Kidney glomerular epithelial cell (primary cell): ENCODE measurements around the gene EPHA6.
"Not testable (repeated sequence)": the region's sequence is repeated elsewhere in the genome, so short reads cannot be mapped to it uniquely, and the experiment has no call there.

Experiments used
- DNase-seq: peaks from one replicate; lab custom pipeline; 2025; lab: John Stamatoyannopoulos, UW

EPHA6 gene

DNA sequence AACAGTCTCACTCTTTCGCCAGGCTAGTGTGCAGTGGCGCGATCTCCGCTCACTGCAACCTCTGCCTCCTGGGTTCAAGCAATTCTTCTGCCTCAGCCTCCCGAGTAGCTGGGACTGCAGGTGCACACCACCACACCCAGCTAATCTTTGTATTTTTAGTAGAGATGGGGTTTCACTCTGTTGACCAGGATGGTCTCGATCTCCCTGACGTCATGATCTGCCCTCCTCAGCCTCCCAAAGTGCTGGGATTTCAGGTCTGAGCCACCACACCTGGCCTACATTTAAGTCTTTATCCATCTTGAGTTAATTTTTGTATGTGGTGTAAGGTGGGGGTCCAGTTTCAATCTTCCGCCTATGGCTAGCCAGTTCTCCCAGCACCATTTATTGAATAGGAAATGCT lies 211.2 kb downstream of the EPHA6 start:
- DNase-seq, result not testable (repeated sequence)

GRCh38 chr3:97029972-97030371 lies 215.6 kb downstream of the EPHA6 start:
- no peak for DNase-seq

GRCh38 chr3:97037294-97037943 lies 223.0 kb downstream of the EPHA6 start:
- DNase-seq, result no peak

DNA sequence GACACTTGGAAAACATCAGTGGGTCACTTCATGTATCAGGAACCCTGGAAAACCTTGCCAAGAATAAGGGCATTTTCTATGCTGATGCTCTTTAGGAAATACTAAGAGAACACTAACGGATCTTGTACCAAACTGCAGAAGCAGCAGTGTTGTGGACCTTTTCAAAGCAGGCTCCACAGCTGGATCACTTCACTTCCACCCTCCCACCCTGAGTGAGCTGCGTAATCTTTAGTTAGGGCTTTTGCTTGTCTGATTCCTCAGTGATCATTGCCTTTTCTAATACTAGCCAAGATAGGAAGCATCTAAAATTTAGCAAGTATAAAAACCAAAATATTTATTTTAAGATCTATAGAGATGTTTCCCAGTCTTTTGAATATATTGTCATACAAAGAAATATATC lies 229.0 kb downstream of the EPHA6 start:
- DNase-seq, result no peak

- no peak for DNase-seq
These were observed 243.0 kb downstream of the EPHA6 start for GRCh38 chr3:97057365-97057764.

GRCh38 chr3:97059168-97059567 lies 244.8 kb downstream of the EPHA6 start:
- DNase-seq, result no peak

DNA sequence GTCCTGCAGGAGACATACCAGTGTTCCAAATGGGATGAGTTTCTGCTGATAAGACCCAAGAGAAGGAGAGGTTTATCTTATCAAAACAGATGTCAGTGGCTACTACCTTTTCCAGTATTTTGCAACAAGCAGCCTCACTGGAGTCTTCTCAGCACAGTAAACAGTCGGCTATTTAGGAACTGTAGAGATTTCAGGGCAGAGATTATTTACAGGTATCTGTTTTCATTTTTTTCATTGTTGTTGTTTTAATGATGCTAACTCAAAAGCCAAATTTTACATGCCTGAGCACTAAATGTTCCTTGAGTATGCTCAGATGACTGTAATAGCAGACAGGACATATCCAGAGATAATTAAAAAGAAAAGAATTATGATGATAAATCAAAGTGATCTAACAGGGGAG lies 252.1 kb downstream of the EPHA6 start:
- no peak for DNase-seq

GRCh38 chr3:97070302-97070701 lies 255.9 kb downstream of the EPHA6 start:
- DNase-seq, result no peak

DNA sequence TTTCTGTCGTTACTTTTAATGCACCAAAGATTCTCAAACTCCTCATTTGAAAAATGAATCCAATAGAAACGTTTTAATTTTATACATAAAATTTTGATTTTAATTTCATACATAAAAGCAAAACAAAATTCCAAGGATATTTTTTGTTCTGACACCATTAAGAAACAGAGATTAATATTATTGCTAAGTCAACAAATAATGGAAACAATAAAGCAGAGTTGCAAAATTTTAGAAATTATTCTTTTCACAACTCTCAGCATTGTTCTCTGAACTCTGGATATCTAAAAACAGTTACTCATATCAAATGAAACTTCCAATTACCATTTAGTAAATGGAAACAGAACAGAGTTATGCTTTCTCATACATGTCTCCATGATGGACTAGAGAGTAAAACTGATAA lies 260.2 kb downstream of the EPHA6 start:
- DNase-seq, result no peak

DNA sequence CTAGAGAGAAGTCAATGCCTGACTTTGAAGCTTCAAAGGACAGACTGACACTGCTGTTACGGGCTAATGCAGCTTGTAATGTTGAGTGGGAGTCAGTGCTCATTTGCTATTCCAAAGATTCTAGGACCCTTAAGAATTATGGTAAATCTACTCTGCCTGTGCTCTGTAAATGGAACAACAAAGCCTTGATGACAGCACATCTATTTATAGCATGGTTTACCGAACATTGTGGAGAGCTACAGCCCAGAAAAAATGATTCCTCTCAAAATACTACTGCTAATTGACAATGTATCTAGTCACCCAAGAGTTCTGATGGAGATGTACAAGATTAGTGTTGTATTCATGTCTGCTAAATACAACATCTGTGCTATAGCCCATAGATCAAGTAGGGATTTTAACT lies 262.3 kb downstream of the EPHA6 start:
- DNase-seq, result no peak

DNA sequence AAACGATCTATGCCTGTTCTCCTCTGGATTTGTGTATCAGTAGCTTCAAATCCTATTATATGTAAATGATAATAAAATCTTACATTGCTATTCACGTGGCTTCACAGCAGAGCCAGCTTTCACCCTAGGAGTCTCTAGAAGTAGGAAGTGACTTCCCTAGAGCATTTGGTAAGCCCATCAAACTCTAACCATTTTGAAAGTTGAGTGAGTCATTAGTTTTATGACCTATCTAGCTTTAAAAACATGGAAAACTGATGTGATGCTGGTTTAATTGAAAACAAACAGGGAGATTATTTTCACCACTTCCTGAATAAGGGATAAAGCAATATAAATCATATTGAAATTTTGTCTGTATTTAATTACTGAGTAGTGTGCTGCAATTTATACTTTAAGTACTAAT lies 275.2 kb downstream of the EPHA6 start:
- DNase-seq, result no peak

DNA sequence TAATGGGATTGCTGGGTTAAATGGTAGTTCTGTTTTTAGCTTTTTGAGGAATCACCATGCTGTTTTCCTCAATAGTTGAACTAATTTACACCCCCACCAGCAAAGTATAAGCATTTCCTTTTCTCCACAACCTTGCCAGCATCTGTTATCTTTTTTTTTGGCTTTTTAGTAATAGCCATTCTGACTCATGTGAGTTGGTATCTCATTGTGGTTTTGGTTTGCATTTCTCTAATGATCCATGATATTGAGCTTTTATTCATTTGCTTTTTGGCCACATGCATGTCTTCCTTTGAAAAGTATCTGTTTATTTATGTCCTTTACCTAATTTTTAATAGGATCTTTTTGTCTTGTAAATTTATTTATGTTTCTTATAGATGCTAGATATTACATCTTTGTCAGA lies 288.2 kb downstream of the EPHA6 start:
- DNase-seq, result peak; percentile 52

DNA sequence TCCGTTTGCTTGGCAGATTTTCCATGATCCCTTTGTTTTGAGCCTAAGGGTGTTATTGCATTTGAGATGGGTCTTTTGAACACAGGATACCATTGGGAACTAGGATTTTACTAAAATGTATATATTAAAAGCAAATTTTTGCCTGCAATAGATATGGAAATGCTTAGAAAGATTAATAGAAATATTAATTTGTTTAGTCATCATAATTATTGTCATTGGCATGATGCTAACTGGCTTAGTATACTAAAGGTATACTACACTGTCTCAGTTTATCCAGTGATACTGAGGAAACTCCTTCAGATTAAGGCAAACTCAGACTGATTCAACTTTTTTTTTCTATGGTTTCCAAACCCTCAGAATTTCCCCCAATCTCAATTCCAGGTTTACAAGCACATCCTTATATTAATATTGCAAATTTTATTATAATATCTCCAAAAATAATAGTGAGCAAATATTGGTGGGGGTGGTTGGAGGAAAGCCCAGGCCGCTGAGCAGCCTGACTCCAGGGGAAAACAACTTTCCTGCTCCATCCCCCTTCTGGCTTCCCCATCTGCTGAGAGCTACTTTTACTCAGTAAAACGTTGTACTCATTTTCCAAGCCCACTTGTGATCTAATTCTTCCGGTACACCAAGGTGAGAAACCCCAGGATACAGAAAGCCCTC lies 291.7 kb downstream of the EPHA6 start:
- no peak for DNase-seq

DNA sequence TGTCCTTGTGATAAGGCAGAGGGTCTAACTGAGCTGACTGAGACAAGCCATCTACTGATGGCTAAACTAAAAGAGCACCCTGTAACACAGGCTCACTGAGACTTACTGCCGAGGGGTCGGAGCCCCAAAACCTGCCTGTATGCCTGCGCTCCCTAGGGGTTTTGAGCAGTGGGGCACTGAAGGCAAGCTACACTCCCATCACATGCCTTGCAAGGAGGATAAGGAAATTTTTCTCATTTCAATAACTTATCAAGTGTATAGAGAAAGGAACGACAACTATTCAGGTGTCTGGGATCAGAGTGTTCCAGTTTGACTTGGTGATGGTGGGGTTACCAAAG lies 292.2 kb downstream of the EPHA6 start:
- no peak for DNase-seq

DNA sequence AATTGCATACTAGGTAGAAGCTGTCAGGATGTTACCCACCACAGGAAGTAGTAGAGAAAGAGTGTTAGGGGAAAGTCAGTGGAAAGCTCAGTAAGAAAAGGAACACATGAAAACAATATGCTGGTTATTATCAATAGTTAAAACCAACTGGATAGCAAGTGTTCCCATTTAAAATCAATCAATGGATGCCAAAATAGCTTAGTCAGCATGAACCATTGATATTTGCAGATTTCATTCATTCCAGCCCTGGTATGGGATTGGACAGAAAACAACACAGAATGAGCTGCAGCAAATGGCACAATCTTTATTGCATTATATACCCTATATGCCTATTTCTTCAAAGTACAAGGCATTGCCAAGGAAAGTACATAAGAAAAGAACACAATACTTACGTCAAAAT lies 293.7 kb downstream of the EPHA6 start:
- no peak for DNase-seq

DNA sequence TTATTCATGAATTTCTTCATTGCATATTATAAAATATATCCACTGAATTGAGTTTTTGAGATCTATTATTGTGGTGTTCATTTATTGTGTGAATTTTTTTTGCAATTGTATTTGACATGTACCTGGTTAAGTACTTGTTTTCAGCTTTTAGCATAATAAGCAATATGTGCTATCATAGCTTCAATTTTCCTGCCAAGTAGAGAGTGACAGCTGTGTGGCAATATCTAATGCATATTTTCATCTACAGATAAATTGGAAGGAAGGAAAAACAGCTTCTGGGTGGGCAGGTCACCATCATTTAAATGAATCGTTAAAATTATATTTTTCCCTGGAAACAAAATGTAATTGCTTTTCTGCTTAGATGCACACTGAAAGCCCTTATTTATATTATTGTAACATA lies 296.9 kb downstream of the EPHA6 start:
- no peak for DNase-seq

- no peak for DNase-seq
These were observed 307.0 kb downstream of the EPHA6 start for GRCh38 chr3:97121386-97121785.

- no peak for DNase-seq
These were observed 311.6 kb downstream of the EPHA6 start for GRCh38 chr3:97125902-97126499.

DNA sequence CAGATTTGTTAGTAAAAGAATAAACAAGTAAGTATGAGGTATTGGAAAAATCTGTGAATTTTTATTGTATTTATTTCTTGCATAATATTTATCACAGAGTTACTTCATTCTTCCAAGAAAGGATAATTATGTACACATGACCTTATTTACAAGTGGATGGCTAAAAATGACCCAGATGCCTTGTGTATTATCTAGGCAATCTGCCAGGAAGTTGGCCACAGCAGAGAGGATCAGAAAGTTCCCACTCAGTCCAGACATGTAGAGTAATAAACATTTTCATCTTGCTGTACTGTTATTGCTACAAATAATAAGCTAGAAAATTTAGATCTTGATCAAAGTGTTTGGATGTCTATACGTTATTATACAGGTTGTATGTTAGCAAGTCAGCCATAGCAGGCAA lies 317.1 kb downstream of the EPHA6 start:
- no peak for DNase-seq

- DNase-seq, result no peak
These were observed 324.6 kb downstream of the EPHA6 start for GRCh38 chr3:97138914-97139541.

DNA sequence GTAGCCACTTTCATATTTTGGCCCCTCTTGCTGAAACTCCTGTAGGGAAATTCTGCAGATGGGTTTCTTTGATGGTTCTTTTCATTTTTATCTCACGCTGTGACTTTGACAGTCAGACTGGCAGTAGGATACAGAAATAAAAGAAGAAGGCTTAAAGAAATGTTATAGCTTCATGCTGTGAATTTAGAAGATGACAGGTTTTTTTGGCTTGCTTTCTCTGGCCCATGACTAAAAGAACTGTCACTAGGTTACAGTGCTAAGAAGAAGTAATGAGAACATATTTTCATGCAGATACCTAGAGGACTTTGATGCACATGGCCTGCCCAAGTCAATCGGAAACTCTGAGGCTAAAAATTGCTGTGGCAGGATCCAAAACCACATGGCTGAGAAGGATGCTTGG lies 334.5 kb downstream of the EPHA6 start:
- DNase-seq, result no peak

DNA sequence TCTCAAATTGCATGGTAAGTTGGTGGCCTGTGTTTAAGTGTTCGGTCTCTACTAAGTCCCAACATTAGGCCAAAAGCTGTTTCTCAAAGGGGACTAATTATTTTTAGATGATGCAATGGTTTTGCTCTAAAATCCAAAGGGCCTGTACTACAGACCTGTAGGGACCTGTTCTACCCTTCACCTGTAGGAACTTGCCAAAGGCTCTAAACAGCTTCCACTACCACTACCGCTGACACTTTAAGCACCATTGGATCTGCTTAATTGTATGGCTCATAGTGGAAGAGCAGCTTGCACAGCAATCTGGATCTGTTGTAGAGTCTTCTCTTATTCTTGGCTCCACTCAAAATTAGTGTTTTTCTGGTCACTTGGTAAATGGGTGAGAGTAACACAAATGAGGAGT lies 346.8 kb downstream of the EPHA6 start:
- no peak for DNase-seq

DNA sequence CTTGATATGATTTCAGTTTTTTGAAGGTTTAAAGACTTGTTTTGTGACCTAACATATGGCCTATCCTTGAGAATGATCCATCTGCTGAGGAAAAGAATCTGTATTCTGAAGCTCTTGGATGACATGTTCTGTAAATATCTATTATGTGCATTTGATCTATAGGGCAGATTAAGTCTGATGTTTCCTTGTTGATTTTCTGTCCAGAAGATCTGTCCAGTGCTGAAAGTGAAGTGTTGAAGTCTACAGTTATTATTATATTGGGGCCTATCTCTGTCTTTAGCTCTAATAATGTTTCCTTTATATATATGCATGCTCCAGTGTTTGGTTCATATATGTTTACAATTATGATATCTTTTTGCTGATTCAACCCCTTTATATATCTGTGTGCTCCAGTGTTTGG lies 362.8 kb downstream of the EPHA6 start:
- DNase-seq, result no peak
